ENCODE measurements around the gene NIPSNAP3A. TPM values are rescaled to one million over a fixed set of nuclear protein-coding genes. Genes with fewer than 3 reads are reported as not detected.
"Not testable (repeated sequence)": the region's sequence is repeated elsewhere in the genome, so short reads cannot be mapped to it uniquely, and the experiment has no call there.

Gene NIPSNAP3A
- total RNA-seq, 1 experiment from 2014 or later: 20.3 TPM

GRCh38 chr9:104766025-104766424 lies 18.5 kb downstream of the NIPSNAP3A start:
- H3K9me2 ChIP-seq (replicated peaks; ENCODE audit: insufficient read depth, low read length): no peaks in the 10 kb centered on the region
- no peak overlapping the region for H3K9ac ChIP-seq (ENCODE audit: low read length)
- H4K20me1 ChIP-seq (ENCODE audit: insufficient read depth, low read depth, low read length): no peaks in the 10 kb centered on the region
- H3K4me3 ChIP-seq (ENCODE audit: low read length): no peak overlapping the region
- H3K79me2 ChIP-seq (ENCODE audit: low read length): no peaks in the 10 kb centered on the region
- DNase-seq: no peak
- H3K27me3 ChIP-seq (ENCODE audit: low read length): peaks cover 2% of the 10 kb centered on the region; the same call in 1 of the 2 replicates
- H3K36me3 ChIP-seq (ENCODE audit: insufficient read depth, low read length): no peaks in the 10 kb centered on the region
- H3K27ac ChIP-seq (ENCODE audit: low read length): no peak overlapping the region
- no peak overlapping the region for H3K4me2 ChIP-seq (ENCODE audit: low read depth, low read length, poor library complexity, severe bottlenecking)
- H3K9me3 ChIP-seq (ENCODE audit: low read length): no peaks in the 10 kb centered on the region
- no peak overlapping the region for H2AFZ ChIP-seq (ENCODE audit: low read length)
- peaks cover 32% of the 10 kb centered on the region for H3K4me1 ChIP-seq (ENCODE audit: low read length)

- Histone ChIP-seq H3K36me3 (ENCODE audit: insufficient read depth, low read length) (no peaks in the 10 kb centered on the region), H4K20me1 (ENCODE audit: insufficient read depth, low read depth, low read length) (no peaks in the 10 kb centered on the region), H3K79me2 (ENCODE audit: low read length) (no peaks in the 10 kb centered on the region), H3K4me3 (ENCODE audit: low read length) (no peak overlapping the region), H3K9me2 (replicated peaks; ENCODE audit: insufficient read depth, low read length) (no peaks in the 10 kb centered on the region), H3K4me2 (ENCODE audit: low read depth, low read length, poor library complexity, severe bottlenecking) (no peak overlapping the region), H3K9ac (ENCODE audit: low read length) (no peak overlapping the region), H3K4me1 (ENCODE audit: low read length) (peaks cover 41% of the 10 kb centered on the region), H3K27ac (ENCODE audit: low read length) (no peak overlapping the region), H3K27me3 (ENCODE audit: low read length) (peaks cover 2% of the 10 kb centered on the region; the same call in 1 of the 2 replicates), H3K9me3 (ENCODE audit: low read length) (no peaks in the 10 kb centered on the region), H2AFZ (ENCODE audit: low read length) (no peak overlapping the region)
- DNase-seq: no peak
Observed at GRCh38 chr9:104767507-104767906, 20.0 kb downstream of the NIPSNAP3A start.

GRCh38 chr9:104769029-104769428 lies 21.5 kb downstream of the NIPSNAP3A start:
- not testable (repeated sequence) for H3K36me3 ChIP-seq (ENCODE audit: insufficient read depth, low read length); H3K79me2 ChIP-seq (ENCODE audit: low read length); H3K27ac ChIP-seq (ENCODE audit: low read length); DNase-seq; H3K9me3 ChIP-seq (ENCODE audit: low read length); H3K27me3 ChIP-seq (ENCODE audit: low read length); H3K4me2 ChIP-seq (ENCODE audit: low read depth, low read length, poor library complexity, severe bottlenecking); H3K9ac ChIP-seq (ENCODE audit: low read length); H2AFZ ChIP-seq (ENCODE audit: low read length); H3K9me2 ChIP-seq (replicated peaks; ENCODE audit: insufficient read depth, low read length); H3K4me3 ChIP-seq (ENCODE audit: low read length); H4K20me1 ChIP-seq (ENCODE audit: insufficient read depth, low read depth, low read length)
- H3K4me1 ChIP-seq (ENCODE audit: low read length): peaks cover 52% of the 10 kb centered on the region

GRCh38 chr9:104769655-104770054 lies 22.2 kb downstream of the NIPSNAP3A start:
- Histone ChIP-seq H3K79me2 (ENCODE audit: low read length) (no peaks in the 10 kb centered on the region), H3K9me2 (replicated peaks; ENCODE audit: insufficient read depth, low read length) (no peaks in the 10 kb centered on the region), H3K4me1 (ENCODE audit: low read length) (peaks cover 52% of the 10 kb centered on the region), H4K20me1 (ENCODE audit: insufficient read depth, low read depth, low read length) (no peaks in the 10 kb centered on the region), H3K36me3 (ENCODE audit: insufficient read depth, low read length) (no peaks in the 10 kb centered on the region), H3K9me3 (ENCODE audit: low read length) (no peaks in the 10 kb centered on the region), H3K4me3 (ENCODE audit: low read length) (no peak overlapping the region), H2AFZ (ENCODE audit: low read length) (no peak overlapping the region), H3K27me3 (ENCODE audit: low read length) (no peaks in the 10 kb centered on the region), H3K9ac (ENCODE audit: low read length) (no peak overlapping the region; the same call in 1 of the 2 replicates), H3K4me2 (ENCODE audit: low read depth, low read length, poor library complexity, severe bottlenecking) (peak overlapping the region; percentile 16), H3K27ac (ENCODE audit: low read length) (peak overlapping the region; percentile 72)
- DNase-seq: no peak

- Histone ChIP-seq H2AFZ (ENCODE audit: low read length) (peak overlapping the region; percentile 21; the same call in 1 of the 2 replicates), H4K20me1 (ENCODE audit: insufficient read depth, low read depth, low read length) (no peaks in the 10 kb centered on the region), H3K36me3 (ENCODE audit: insufficient read depth, low read length) (no peaks in the 10 kb centered on the region), H3K79me2 (ENCODE audit: low read length) (no peaks in the 10 kb centered on the region), H3K9ac (ENCODE audit: low read length) (peak overlapping the region; percentile 22; the same call in 1 of the 2 replicates), H3K27ac (ENCODE audit: low read length) (peak overlapping the region; percentile 49), H3K9me3 (ENCODE audit: low read length) (no peaks in the 10 kb centered on the region), H3K4me2 (ENCODE audit: low read depth, low read length, poor library complexity, severe bottlenecking) (peak overlapping the region; percentile 65), H3K4me1 (ENCODE audit: low read length) (peaks cover 63% of the 10 kb centered on the region), H3K4me3 (ENCODE audit: low read length) (peak overlapping the region; percentile 21; the same call in 1 of the 2 replicates), H3K27me3 (ENCODE audit: low read length) (no peaks in the 10 kb centered on the region), H3K9me2 (replicated peaks; ENCODE audit: insufficient read depth, low read length) (no peaks in the 10 kb centered on the region)
- peak; percentile 49 for DNase-seq
Observed at GRCh38 chr9:104772714-104773510, 25.4 kb downstream of the NIPSNAP3A start.

GRCh38 chr9:104774132-104774531 lies 26.6 kb downstream of the NIPSNAP3A start:
- H4K20me1 ChIP-seq (ENCODE audit: insufficient read depth, low read depth, low read length): no peaks in the 10 kb centered on the region
- H3K9ac ChIP-seq (ENCODE audit: low read length): no peak overlapping the region
- H2AFZ ChIP-seq (ENCODE audit: low read length): no peak overlapping the region
- H3K4me3 ChIP-seq (ENCODE audit: low read length): no peak overlapping the region
- peaks cover 63% of the 10 kb centered on the region for H3K4me1 ChIP-seq (ENCODE audit: low read length)
- DNase-seq: no peak
- no peaks in the 10 kb centered on the region for H3K36me3 ChIP-seq (ENCODE audit: insufficient read depth, low read length)
- H3K9me3 ChIP-seq (ENCODE audit: low read length): no peaks in the 10 kb centered on the region
- H3K9me2 ChIP-seq (replicated peaks; ENCODE audit: insufficient read depth, low read length): no peaks in the 10 kb centered on the region
- no peak overlapping the region for H3K27ac ChIP-seq (ENCODE audit: low read length)
- peak overlapping the region; percentile 65 for H3K4me2 ChIP-seq (ENCODE audit: low read depth, low read length, poor library complexity, severe bottlenecking)
- H3K27me3 ChIP-seq (ENCODE audit: low read length): no peaks in the 10 kb centered on the region
- H3K79me2 ChIP-seq (ENCODE audit: low read length): no peaks in the 10 kb centered on the region

- Histone ChIP-seq H3K36me3 (ENCODE audit: insufficient read depth, low read length) (no peaks in the 10 kb centered on the region), H2AFZ (ENCODE audit: low read length) (peak overlapping the region; percentile 65; the same call in 1 of the 2 replicates), H3K79me2 (ENCODE audit: low read length) (no peaks in the 10 kb centered on the region), H3K27me3 (ENCODE audit: low read length) (no peaks in the 10 kb centered on the region), H4K20me1 (ENCODE audit: insufficient read depth, low read depth, low read length) (no peaks in the 10 kb centered on the region), H3K9me3 (ENCODE audit: low read length) (no peaks in the 10 kb centered on the region), H3K4me2 (ENCODE audit: low read depth, low read length, poor library complexity, severe bottlenecking) (no peak overlapping the region), H3K27ac (ENCODE audit: low read length) (no peak overlapping the region), H3K9ac (ENCODE audit: low read length) (no peak overlapping the region), H3K4me3 (ENCODE audit: low read length) (no peak overlapping the region), H3K9me2 (replicated peaks; ENCODE audit: insufficient read depth, low read length) (no peaks in the 10 kb centered on the region), H3K4me1 (ENCODE audit: low read length) (peaks cover 56% of the 10 kb centered on the region)
- DNase-seq: peak; percentile 61
Observed at GRCh38 chr9:104774831-104775573, 27.5 kb downstream of the NIPSNAP3A start.

GRCh38 chr9:104775574-104775936 lies 28.1 kb downstream of the NIPSNAP3A start:
- no peak overlapping the region for H3K27ac ChIP-seq (ENCODE audit: low read length)
- H3K36me3 ChIP-seq (ENCODE audit: insufficient read depth, low read length): no peaks in the 10 kb centered on the region
- DNase-seq: no peak
- peak overlapping the region; percentile 65; the same call in 1 of the 2 replicates for H2AFZ ChIP-seq (ENCODE audit: low read length)
- H3K9me2 ChIP-seq (replicated peaks; ENCODE audit: insufficient read depth, low read length): no peaks in the 10 kb centered on the region
- no peak overlapping the region for H3K4me3 ChIP-seq (ENCODE audit: low read length)
- no peaks in the 10 kb centered on the region for H3K79me2 ChIP-seq (ENCODE audit: low read length)
- no peak overlapping the region for H3K4me2 ChIP-seq (ENCODE audit: low read depth, low read length, poor library complexity, severe bottlenecking)
- peaks cover 54% of the 10 kb centered on the region for H3K4me1 ChIP-seq (ENCODE audit: low read length)
- no peaks in the 10 kb centered on the region for H3K27me3 ChIP-seq (ENCODE audit: low read length)
- no peaks in the 10 kb centered on the region for H3K9me3 ChIP-seq (ENCODE audit: low read length)
- no peak overlapping the region for H3K9ac ChIP-seq (ENCODE audit: low read length)
- no peaks in the 10 kb centered on the region for H4K20me1 ChIP-seq (ENCODE audit: insufficient read depth, low read depth, low read length)

Data from Karpas-422 (cell line).